Common myeloid progenitor, CD34-positive (primary cell): ENCODE data around the gene BSCL2.
"Not testable (repeated sequence)": the region's sequence is repeated elsewhere in the genome, so short reads cannot be mapped to it uniquely, and the experiment has no call there.

Experiments used
- CTCF ChIA-PET: fragments of 350-600 bp; sonication (Branson Sonifier 250); formaldehyde crosslinking; loops from one replicate; lab custom pipeline; 2021; ENCODE audit warnings: antibody characterized with exemption; lab: Charles Lee
- POLR2A ChIA-PET: fragments of 350-600 bp; sonication (Branson Sonifier 250); formaldehyde crosslinking; loops from one replicate; lab custom pipeline; 2021; ENCODE audit warnings: antibody characterized with exemption; lab: Charles Lee
- DNase-seq, 3 donors: peaks; one replicate each; pipeline versions ENCODE4 v3.0.0 to v3.0.0-alpha.2; 2013
- H3K27ac ChIP-seq, 2 experiments: 1 replicate in 1 of 2; 2 replicates in 1 of 2; pipeline ENCODE4 v1.7.0; 2013; ENCODE audit warnings: inconsistent platforms in 2 of 2, low read length in 2 of 2, mild to moderate bottlenecking in 2 of 2, low read depth in 1 of 2, moderate library complexity in 1 of 2; ENCODE audit not compliant: severe bottlenecking in 2 of 2, insufficient read depth in 1 of 2, poor library complexity in 1 of 2
- H3K27me3 ChIP-seq, 5 experiments: replicated peaks in 2 of 5; 1 replicate in 3 of 5; 2 replicates in 2 of 5; pipeline versions ENCODE4 v1.6.1 to v1.7.0; 2013; ENCODE audit warnings: low read length in 4 of 5, mild to moderate bottlenecking in 2 of 5, moderate library complexity in 2 of 5, inconsistent platforms in 1 of 5; ENCODE audit not compliant: insufficient read depth in 5 of 5, control insufficient read depth in 4 of 5
- H3K36me3 ChIP-seq, 4 experiments: 1 replicate in 2 of 4; 2 replicates in 2 of 4; pipeline versions ENCODE4 v1.6.1 to v1.7.0; 2013; ENCODE audit warnings: low read length in 3 of 4, control low read depth in 1 of 4, mild to moderate bottlenecking in 1 of 4; ENCODE audit not compliant: control insufficient read depth in 4 of 4, insufficient read depth in 4 of 4
- H3K4me1 ChIP-seq, 4 experiments: 1 replicate in 3 of 4; 2 replicates in 1 of 4; pipeline versions ENCODE4 v1.6.1 to v1.7.1; 2013; ENCODE audit warnings: low read length in 3 of 4, mild to moderate bottlenecking in 3 of 4, control low read depth in 1 of 4, inconsistent platforms in 1 of 4, moderate library complexity in 1 of 4; ENCODE audit not compliant: control insufficient read depth in 4 of 4, insufficient read depth in 4 of 4; ENCODE audit errors: control extremely low read depth in 1 of 4
- H3K4me3 ChIP-seq, 7 experiments: 1 replicate in 4 of 7; 2 replicates in 3 of 7; pipeline versions ENCODE4 v1.5.1 to v1.7.0; 2013; ENCODE audit warnings: mild to moderate bottlenecking in 7 of 7, low read length in 6 of 7, moderate library complexity in 6 of 7, inconsistent platforms in 2 of 7, low read depth in 2 of 7, control low read depth in 1 of 7; ENCODE audit not compliant: insufficient read depth in 4 of 7, control insufficient read depth in 1 of 7; ENCODE audit errors: extremely low read depth in 1 of 7
- H3K9me3 ChIP-seq, 5 experiments: 1 replicate in 4 of 5; 2 replicates in 1 of 5; pipeline versions ENCODE4 v1.6.1 to v1.7.1; 2013; ENCODE audit warnings: low read length in 4 of 5, mild to moderate bottlenecking in 2 of 5, inconsistent platforms in 1 of 5, low read depth in 1 of 5, moderate library complexity in 1 of 5; ENCODE audit not compliant: control insufficient read depth in 4 of 5, insufficient read depth in 2 of 5; ENCODE audit errors: control extremely low read depth in 1 of 5
- WGBS: methylation state at CpG from one replicate; pipeline ENCODE4 v1.1.5; 2013; ENCODE audit not compliant: insufficient coverage; 5-methylcytosine and 5-hydroxymethylcytosine counted together

Gene BSCL2

GRCh38 chr11:62749931-62750330, 42.7 kb upstream of the BSCL2 start:
- 100% methylated on average over 3 of the region's 5 CpGs for WGBS
- Histone ChIP-seq H3K36me3 (peaks cover 0 to 18% (median 9%) of the 10 kb centered on the region in 4 experiments), H3K4me1 (peaks cover 4 to 22% (median 15%) of the 10 kb centered on the region in 4 experiments)
- H3K27me3 ChIP-seq, H3K4me3 ChIP-seq, H3K27ac ChIP-seq, H3K9me3 ChIP-seq, POLR2A ChIA-PET, CTCF ChIA-PET, DNase-seq: not testable (repeated sequence)

GRCh38 chr11:62747475-62748160, 40.4 kb upstream of the BSCL2 start:
- WGBS: 94% methylated on average over 6 of the region's 9 CpGs
- CTCF ChIA-PET: interaction anchor here (0.6 to 1.5 kb wide), 6 partner anchors 9 to 95 kb away, joined by 3 to 7 read pairs (median 4); no protein-coding TSS in a partner anchor
- POLR2A ChIA-PET: no interaction called here

GRCh38 chr11:62737196-62737595, 30.0 kb upstream of the BSCL2 start:
- H3K4me3 ChIP-seq: no peak overlapping the region
- ChIA-PET CTCF (interaction anchor here (1.0 to 1.9 kb wide), 3 partner anchors 16 to 32 kb away, joined by 3 to 5 read pairs (median 3); partner anchors contain the start of gene ZBTB3), POLR2A (no interaction called here)
- no peaks in the 10 kb centered on the region for H3K9me3 ChIP-seq
- DNase-seq: no peak
- H3K27ac ChIP-seq: no peak overlapping the region
- H3K36me3 ChIP-seq: peaks cover 10 to 66% (median 33%) of the 10 kb centered on the region in 4 experiments
- no peaks in the 10 kb centered on the region for H3K27me3 ChIP-seq
- no peaks in the 10 kb centered on the region for H3K4me1 ChIP-seq

More at GRCh38 chr11:62747475-62748160, 40.4 kb upstream of the BSCL2 start:
- Histone ChIP-seq H3K4me3 (no peak overlapping the region), H3K9me3 (no peaks in the 10 kb centered on the region), H3K36me3 (peaks cover 0 to 12% (median 6%) of the 10 kb centered on the region in 4 experiments), H3K27me3 (no peaks in the 10 kb centered on the region), H3K4me1 (peaks cover 0 to 8% (median 4%) of the 10 kb centered on the region in 4 experiments), H3K27ac (no peak overlapping the region)
- DNase-seq: no peak

GRCh38 chr11:62732830-62733229, 25.6 kb upstream of the BSCL2 start:
- Histone ChIP-seq H3K36me3 (peaks cover 4 to 36% (median 19%) of the 10 kb centered on the region in 4 experiments), H3K4me1 (peaks cover 7 to 24% (median 19%) of the 10 kb centered on the region in 4 experiments), H3K27me3 (no peaks in the 10 kb centered on the region), H3K4me3 (no peak overlapping the region), H3K27ac (no peak overlapping the region), H3K9me3 (no peaks in the 10 kb centered on the region)
- 100% methylated on average over 2 of the region's 2 CpGs for WGBS
- POLR2A ChIA-PET: no interaction called here
- CTCF ChIA-PET: interaction anchor here (0.7 to 5.4 kb wide), 3 partner anchors 13 to 55 kb away, joined by 3 to 22 read pairs (median 4); partner anchors contain the start of gene TMEM179B
- peak; percentile 50 to 72 (median 69) for DNase-seq

- not testable (repeated sequence) for DNase-seq, H3K27me3 ChIP-seq, H3K9me3 ChIP-seq
- peaks cover 15 to 36% (median 31%) of the 10 kb centered on the region in 4 experiments for H3K4me1 ChIP-seq
- peak overlapping the region in 1 of 2 experiments; percentile 43 for H3K27ac ChIP-seq
- ChIA-PET POLR2A (interaction anchor here (1.4 kb wide), 1 partner anchor 24 kb away, joined by 3 read pairs; the partner anchor contains the start of gene ZBTB3), CTCF (interaction anchor here (0.7 to 5.4 kb wide), 7 partner anchors 12 to 145 kb away, joined by 3 to 22 read pairs (median 6); partner anchors contain the start of genes TMEM179B, WDR74 and ZBTB3)
- 98% methylated on average over 9 of the region's 14 CpGs for WGBS
- H3K4me3 ChIP-seq: peak overlapping the region in 4 of 7 experiments; percentile 24 to 100 (median 84)
- peaks cover 0 to 21% (median 10%) of the 10 kb centered on the region in 4 experiments for H3K36me3 ChIP-seq
Measured at GRCh38 chr11:62730076-62730475, 22.9 kb upstream of the BSCL2 start.

GRCh38 chr11:62728171-62728988, 21.2 kb upstream of the BSCL2 start, which contains the start of gene TTC9C:
Gene TTC9C, plus strand, starts transcription at chr11:62728486. Its CDS starts 363 bp downstream, at chr11:62728849.
- DNase-seq: peak; percentile 87 to 94 (median 92)
- 1% methylated on average over 15 of the region's 29 CpGs for WGBS
- CTCF ChIA-PET: interaction anchor here (0.6 to 5.4 kb wide), 4 partner anchors 38 to 159 kb away, joined by 3 to 22 read pairs (median 3); partner anchors contain the start of gene TMEM179B
- Histone ChIP-seq H3K9me3 (no peaks in the 10 kb centered on the region), H3K4me1 (peaks cover 23 to 47% (median 41%) of the 10 kb centered on the region in 4 experiments), H3K27ac (peak within 1 kb of the TSS; percentile 84 to 95), H3K36me3 (peaks cover 2 to 32% (median 12%) of the 10 kb centered on the region in 4 experiments), H3K27me3 (no peaks in the 10 kb centered on the region), H3K4me3 (peak within 1 kb of the TSS; percentile 83 to 100 (median 89))
- POLR2A ChIA-PET: interaction anchor here (0.7 to 3.8 kb wide), 14 partner anchors 19 to 176 kb away, joined by 3 to 22 read pairs (median 4); partner anchors contain the start of genes INTS5, LBHD1, NXF1 and POLR2G
